GM19023 (cell line): ENCODE data around the gene DSCAML1.

Experiments
- ATAC-seq: cut with Tn5 transposase; IDR thresholded peaks from one replicate; pipeline ENCODE4 v1.9.1; 2021; ENCODE audit warnings: mild to moderate bottlenecking, moderate library complexity; ENCODE audit not compliant: unreplicated experiment

The DSCAML1 gene

DNA sequence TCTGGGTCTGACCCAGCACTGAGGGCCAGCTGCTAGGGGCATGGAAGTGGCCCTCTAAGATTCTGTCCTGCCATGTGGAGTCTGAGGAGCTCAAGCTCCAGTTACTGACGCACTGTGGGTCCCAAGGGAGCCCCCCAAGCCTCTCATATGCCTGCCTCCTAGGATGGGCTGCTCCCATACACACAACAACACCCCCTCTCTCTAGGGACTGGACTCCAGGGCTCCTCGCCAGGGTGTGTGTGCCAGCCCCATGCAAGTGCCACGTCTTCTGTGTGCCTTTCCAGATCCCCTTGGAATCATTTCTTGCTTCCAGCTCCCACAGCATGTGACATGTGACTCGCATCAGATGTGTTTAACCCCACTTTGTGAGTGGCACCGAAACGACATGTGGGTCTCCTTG is 234.9 kb downstream of the DSCAML1 start:
- no peak for ATAC-seq

GRCh38 chr11:117560780-117561530 is 236.1 kb downstream of the DSCAML1 start:
- no peak for ATAC-seq

- no peak for ATAC-seq
Observed at GRCh38 chr11:117559698-117560097, 237.3 kb downstream of the DSCAML1 start.

DNA sequence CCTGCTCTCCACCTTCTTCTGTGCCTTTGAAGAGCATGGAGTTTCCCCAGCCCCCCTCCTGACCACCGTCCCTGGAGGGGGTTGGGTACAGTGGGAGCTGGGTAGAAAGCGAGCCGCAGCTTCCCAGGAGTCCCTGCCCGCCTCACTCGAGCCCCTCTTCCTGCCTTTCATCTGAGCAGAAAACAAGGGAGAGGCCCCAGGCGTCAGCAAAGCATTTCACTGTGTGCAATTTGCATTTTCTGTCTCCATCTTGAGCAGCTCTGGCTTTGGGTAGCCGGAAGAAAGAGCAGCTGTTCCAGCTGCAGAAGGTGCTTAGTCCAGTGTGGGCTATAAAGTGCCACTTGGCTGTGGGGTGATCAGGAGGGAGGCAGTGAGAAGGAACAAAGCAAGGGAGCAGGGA is 239.7 kb downstream of the DSCAML1 start:
- ATAC-seq: no peak

- ATAC-seq: no peak
Observed at GRCh38 chr11:117554601-117555333, 242.2 kb downstream of the DSCAML1 start.

DNA sequence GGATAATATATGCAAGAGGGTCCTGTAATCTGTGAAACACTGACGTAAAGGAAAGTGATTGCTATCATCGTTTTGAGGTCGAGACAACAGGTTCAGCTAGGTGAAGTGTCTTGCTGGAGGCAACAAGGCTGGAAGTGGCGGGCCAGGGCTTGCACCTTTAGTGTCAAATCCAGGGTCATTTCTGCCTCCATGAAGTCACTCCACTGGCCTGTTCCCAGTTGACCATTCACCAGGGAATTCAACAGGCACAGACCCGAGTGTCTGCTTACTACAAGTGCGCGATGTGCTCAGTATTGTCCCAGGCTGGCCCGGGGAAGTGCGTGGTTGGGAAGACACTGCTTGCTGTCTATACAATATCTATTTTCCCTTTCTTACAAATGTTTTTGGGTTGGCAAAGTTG is 244.4 kb downstream of the DSCAML1 start:
- no peak for ATAC-seq

DNA sequence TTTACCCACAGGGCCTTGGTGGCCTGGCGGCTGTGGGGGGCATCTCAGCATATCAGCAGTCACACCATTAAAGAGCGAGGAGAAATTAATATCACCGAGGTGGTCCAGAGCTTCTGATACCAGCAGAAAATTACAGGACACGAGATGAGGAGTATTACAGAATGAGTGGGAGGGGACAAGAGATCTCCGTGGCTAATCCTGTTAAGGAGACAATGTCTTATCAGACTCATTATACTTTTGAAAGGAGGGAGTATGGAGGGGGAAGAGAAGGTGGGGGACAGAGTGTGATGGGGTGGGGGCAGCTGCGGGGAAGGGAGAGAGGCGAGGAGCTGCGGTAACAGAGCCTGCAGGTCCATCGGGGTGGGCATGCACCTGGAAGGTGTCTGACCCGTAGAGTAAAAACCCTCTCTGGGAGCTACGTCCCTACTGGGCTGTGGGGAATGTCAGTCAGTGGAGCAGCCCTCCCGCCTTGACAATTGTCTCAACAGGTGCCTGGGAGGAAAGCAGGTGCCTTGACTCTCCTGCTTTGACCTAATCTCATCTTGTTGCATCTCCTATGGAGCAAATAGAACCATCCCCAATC is 245.2 kb downstream of the DSCAML1 start:
- ATAC-seq: no peak

GRCh38 chr11:117550466-117550865 is 246.6 kb downstream of the DSCAML1 start:
- no peak for ATAC-seq

DNA sequence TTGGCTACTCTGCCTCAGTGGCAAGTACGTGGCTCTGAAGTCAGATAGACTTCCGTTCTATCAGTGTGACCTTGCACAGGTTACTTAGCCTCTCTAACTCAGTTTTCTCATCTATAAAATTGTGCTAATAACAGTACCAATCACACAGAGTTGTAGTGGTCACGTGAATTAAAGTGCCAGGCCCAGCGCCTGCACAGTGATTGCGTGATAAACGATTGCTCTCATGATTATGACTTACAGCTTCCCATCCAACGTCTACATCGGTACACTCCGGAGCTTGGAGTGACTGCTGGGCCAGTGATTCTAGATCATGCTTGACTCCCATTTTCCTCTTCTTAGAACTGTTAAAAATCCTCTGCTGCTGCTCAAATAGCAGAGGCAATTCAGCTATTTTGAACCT is 247.6 kb downstream of the DSCAML1 start:
- ATAC-seq: no peak

- ATAC-seq: no peak
Observed at GRCh38 chr11:117548876-117549275, 248.1 kb downstream of the DSCAML1 start.

GRCh38 chr11:117547946-117548345 is 249.1 kb downstream of the DSCAML1 start:
- ATAC-seq: no peak

DNA sequence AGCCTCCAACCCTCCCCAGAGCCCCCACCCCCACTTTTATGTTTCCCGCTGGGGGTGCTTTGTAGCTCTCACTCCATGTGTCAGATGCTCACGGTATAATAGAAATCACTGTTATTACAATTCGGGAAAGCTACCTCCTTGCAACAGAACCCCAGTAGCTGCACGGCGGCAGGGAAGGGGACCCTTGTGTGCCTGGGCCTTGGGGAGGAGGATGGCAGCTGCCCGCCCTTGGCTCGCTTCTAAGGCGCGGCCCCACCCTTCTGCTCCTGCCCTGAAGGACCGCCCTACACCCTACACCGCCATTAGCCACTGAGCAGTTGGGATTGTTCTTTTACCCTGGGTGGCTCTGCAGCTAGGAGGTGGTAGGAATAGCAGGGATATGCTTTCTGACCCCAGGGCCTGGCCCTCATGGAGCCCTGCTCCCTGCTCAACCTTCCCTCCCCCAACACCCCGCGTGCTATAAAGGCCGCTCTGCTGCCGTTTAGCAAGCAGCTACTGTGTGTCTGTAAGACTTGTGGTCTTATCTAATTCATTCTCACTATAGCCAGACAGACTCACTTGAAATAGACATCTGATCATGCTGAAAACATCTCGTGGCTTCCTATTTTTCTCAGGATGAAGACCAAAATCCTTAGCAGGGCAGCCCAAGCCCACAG is 249.7 kb downstream of the DSCAML1 start:
- no peak for ATAC-seq

DNA sequence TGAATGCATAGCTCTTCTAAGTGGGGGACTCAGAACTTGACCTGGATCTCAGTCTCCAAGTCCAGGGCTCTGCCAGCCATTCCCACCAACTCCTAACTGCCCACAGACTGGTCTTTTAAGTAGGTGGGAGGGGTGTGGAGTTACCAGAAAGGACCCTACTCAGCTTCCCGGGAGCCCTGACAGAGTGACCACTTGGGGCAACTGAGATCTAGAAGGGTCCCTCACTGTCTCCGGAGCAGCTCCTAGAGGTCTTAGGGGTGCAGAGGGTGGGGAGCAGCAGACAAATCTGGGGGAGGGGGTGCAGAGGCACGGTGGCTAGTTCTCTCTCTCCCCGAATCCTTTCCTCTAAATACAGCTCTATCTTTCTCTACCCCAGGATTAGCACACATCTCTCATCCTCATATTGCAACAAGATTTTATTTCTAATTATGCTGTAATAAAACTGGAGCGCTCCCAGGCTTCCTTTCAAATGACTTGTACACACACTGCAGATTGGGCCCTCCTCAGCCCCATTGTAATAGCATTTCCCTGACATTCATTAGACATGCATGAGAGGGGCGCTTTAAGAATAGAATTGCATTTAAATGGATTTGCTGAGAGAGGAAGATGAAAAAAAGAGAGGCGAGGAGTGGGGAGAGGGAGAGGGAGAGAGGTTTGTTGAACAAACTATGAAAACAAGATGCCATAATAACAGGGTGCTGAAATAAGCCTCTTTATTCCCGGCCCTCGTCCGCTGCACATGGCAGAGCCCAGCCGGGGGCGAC is 250.4 kb downstream of the DSCAML1 start:
- no peak for ATAC-seq

DNA sequence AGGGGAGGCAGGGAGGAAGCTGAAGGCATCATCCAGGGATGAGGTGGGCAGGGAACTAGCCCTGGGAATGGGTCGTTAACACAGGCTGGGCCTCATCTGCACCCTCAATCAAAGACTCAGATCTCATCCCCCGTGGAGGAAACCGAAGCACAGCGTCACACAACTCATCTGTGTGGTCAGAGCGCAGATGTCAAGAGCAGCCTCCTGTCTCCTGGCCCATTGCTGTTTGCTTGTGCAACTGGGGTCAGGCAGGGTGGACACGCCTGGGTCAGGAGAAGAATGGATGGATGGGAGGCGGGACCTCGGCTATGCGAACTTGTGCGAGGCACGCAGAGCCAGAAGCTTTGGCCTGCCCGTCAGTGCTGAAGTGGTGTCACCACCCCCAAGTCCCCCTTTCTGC is 251.3 kb downstream of the DSCAML1 start:
- ATAC-seq: no peak

DNA sequence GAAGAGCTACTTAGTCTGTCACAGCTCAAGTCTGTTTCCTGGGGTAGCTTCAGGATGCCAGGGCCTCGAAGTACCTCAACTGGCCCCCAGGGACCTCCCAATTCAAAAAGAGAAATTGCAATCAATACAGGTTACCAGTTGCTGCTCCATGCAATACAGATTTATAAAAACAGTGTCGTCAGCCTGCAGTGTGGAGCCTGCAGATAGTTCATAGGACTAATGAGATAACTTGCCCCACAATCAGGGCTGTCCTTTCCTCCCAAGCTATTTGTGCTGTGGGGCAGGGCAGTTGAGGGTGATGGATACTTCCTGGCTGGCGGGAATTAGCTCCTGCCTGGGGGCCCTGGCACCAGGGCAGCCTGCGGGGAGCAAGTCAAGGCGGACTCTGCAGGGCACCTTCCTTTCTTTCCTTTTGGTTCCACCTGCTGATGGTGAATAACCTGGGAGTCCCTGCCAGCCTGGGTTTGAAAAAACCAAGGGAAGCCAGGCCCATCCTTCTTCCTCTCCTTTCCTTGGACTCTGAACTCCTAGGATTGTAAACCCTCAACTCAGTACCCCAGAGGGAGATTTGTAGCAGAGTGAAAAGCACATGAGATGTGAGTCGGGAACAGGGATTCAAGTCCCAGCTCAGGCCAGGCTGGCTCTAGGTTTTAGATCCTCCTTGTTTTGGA is 252.8 kb downstream of the DSCAML1 start:
- ATAC-seq: no peak

DNA sequence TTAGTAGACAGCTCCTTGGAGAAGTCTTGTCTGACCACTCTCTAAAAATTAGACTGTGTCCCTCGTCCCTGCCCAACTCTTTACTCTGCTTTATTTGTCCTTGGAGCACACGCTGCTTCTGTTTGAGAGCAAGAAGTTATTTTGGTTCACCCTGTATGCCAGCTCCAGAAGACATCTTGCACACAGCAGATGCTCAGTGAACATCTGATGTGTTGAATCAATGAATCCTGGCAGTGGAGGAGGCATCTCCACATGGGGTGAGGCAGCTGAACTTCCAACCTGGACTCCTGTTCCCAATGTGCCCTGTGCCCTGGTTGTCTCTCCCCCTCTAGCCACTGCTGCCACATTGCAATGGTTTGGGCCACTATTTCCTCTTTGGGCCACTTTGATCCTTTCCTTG is 255.8 kb downstream of the DSCAML1 start:
- no peak for ATAC-seq

GRCh38 chr11:117538263-117539135 is 258.5 kb downstream of the DSCAML1 start:
- no peak for ATAC-seq

- ATAC-seq: no peak
Observed at GRCh38 chr11:117535850-117536411, 261.1 kb downstream of the DSCAML1 start.
